COLO829 (cell line): ENCODE results near the gene SLC30A1.
"Not testable (repeated sequence)": the region's sequence is repeated elsewhere in the genome, so short reads cannot be mapped to it uniquely, and the experiment has no call there.

Source experiments
- DNase-seq: peaks from one replicate; pipeline ENCODE4 v3.0.0; 2012; ENCODE audit warnings: low spot score

SLC30A1 gene

GRCh38 chr1:211578640-211579439, at the start of gene SLC30A1:
Gene SLC30A1 (minus strand): TSS chr1:211579161. CDS start chr1:211578612, 549 bp downstream.
- DNase-seq = peak; percentile 99

- DNase-seq = no peak
Observed at GRCh38 chr1:211628417-211628816, 49.5 kb upstream of the SLC30A1 start.

- no peak for DNase-seq
Observed at GRCh38 chr1:211627259-211627658, 48.3 kb upstream of the SLC30A1 start.

GRCh38 chr1:211625866-211626265, 46.9 kb upstream of the SLC30A1 start:
- DNase-seq = not testable (repeated sequence)

- DNase-seq = peak; percentile 35
Observed at GRCh38 chr1:211625040-211625439, 46.1 kb upstream of the SLC30A1 start.

- no peak for DNase-seq
Observed at GRCh38 chr1:211623515-211623914, 44.6 kb upstream of the SLC30A1 start.

GRCh38 chr1:211621447-211622198, 42.7 kb upstream of the SLC30A1 start:
- no peak for DNase-seq

- no peak for DNase-seq
Observed at GRCh38 chr1:211620097-211620496, 41.1 kb upstream of the SLC30A1 start.

- DNase-seq = no peak
Observed at GRCh38 chr1:211619033-211619996, 40.4 kb upstream of the SLC30A1 start.

- DNase-seq = no peak
Observed at GRCh38 chr1:211616965-211617297, 38.0 kb upstream of the SLC30A1 start.

GRCh38 chr1:211616231-211616964, 37.4 kb upstream of the SLC30A1 start:
- DNase-seq = no peak

GRCh38 chr1:211614615-211615014, 35.7 kb upstream of the SLC30A1 start:
- no peak for DNase-seq

- no peak for DNase-seq
Observed at GRCh38 chr1:211613951-211614350, 35.0 kb upstream of the SLC30A1 start.

GRCh38 chr1:211613108-211613947, 34.4 kb upstream of the SLC30A1 start:
- peak; percentile 26 for DNase-seq

GRCh38 chr1:211612786-211613107, 33.8 kb upstream of the SLC30A1 start:
- no peak for DNase-seq

- DNase-seq = no peak
Observed at GRCh38 chr1:211611818-211612217, 32.9 kb upstream of the SLC30A1 start.

GRCh38 chr1:211610779-211611556, 32.0 kb upstream of the SLC30A1 start:
- DNase-seq = no peak

- DNase-seq = no peak
Observed at GRCh38 chr1:211609120-211610024, 30.4 kb upstream of the SLC30A1 start.
